ENCODE data around the gene SLIT1. TPM values are rescaled to one million over a fixed set of nuclear protein-coding genes. Genes with fewer than 3 reads are reported as not detected.

Gene SLIT1
- total and polyA plus RNA-seq, 4 experiments from 2014 or later = 0.05 to 0.32 (median 0.28) TPM; not detected in 1

- no peaks in the 10 kb centered on the region for H3K4me1 Mint-ChIP-seq
- POLR2A ChIA-PET (ENCODE audit: partially characterized antibody) = no interaction called here
Measured at GRCh38 chr10:97061423-97061822, 124.3 kb downstream of the SLIT1 start.

GRCh38 chr10:97060441-97061084, 125.2 kb downstream of the SLIT1 start:
- Mint-ChIP-seq H3K36me3 (no peaks in the 10 kb centered on the region), H3K27ac (no peak overlapping the region), H3K4me3 (no peak overlapping the region), H3K27me3 (peaks cover 0 to 4% of the 10 kb centered on the region in 2 donors), H3K9me3 (peaks cover 0 to 2% (median 0%) of the 10 kb centered on the region in 8 donors), H3K4me1 (no peaks in the 10 kb centered on the region)
- Histone ChIP-seq H3K27ac (ENCODE audit: low read depth, low read length) (no peak overlapping the region), H3K36me3 (ENCODE audit: insufficient read depth, low read length) (no peaks in the 10 kb centered on the region), H3K9me3 (ENCODE audit: control insufficient read depth in 1 of 2, low read length in 2 of 2) (no peaks in the 10 kb centered on the region), H3K4me3 (ENCODE audit: low read length in 2 of 2) (no peak overlapping the region), H3K27me3 (ENCODE audit: insufficient read depth, low read length) (no peaks in the 10 kb centered on the region), H3K4me1 (ENCODE audit: insufficient read depth, low read length) (no peaks in the 10 kb centered on the region)
- POLR2A ChIA-PET (ENCODE audit: partially characterized antibody) = no interaction called here
- CTCF ChIA-PET (ENCODE audit: partially characterized antibody) = interaction anchor here (1.5 to 2.4 kb wide), 2 partner anchors 12 to 56 kb away, joined by 3 to 10 read pairs; no protein-coding TSS in a partner anchor
- DNase-seq = no peak
- intact Hi-C loops (cut with micrococcal nuclease) = no loop called here

More at GRCh38 chr10:97061423-97061822, 124.3 kb downstream of the SLIT1 start:
- H3K4me3 ChIP-seq (ENCODE audit: low read length in 2 of 2) = no peak overlapping the region
- Mint-ChIP-seq H3K27me3 (peaks cover 0 to 5% of the 10 kb centered on the region in 2 donors), H3K36me3 (no peaks in the 10 kb centered on the region), H3K9me3 (peaks cover 0 to 2% (median 0%) of the 10 kb centered on the region in 8 donors), H3K4me3 (no peak overlapping the region), H3K27ac (no peak overlapping the region)
- no peaks in the 10 kb centered on the region for H3K9me3 ChIP-seq (ENCODE audit: control insufficient read depth in 1 of 2, low read length in 2 of 2)
- CTCF ChIA-PET (ENCODE audit: partially characterized antibody) = interaction anchor here (1.5 to 2.4 kb wide), 2 partner anchors 11 to 55 kb away, joined by 3 to 10 read pairs; no protein-coding TSS in a partner anchor
- DNase-seq = no peak
- intact Hi-C loops (cut with micrococcal nuclease) = no loop called here
- no peaks in the 10 kb centered on the region for H3K36me3 ChIP-seq (ENCODE audit: insufficient read depth, low read length)
- H3K4me1 ChIP-seq (ENCODE audit: insufficient read depth, low read length) = no peaks in the 10 kb centered on the region
- no peak overlapping the region for H3K27ac ChIP-seq (ENCODE audit: low read depth, low read length)
- no peaks in the 10 kb centered on the region for H3K27me3 ChIP-seq (ENCODE audit: insufficient read depth, low read length)

- no peak overlapping the region for H3K4me3 Mint-ChIP-seq
- H3K9me3 ChIP-seq (ENCODE audit: control insufficient read depth in 1 of 2, low read length in 2 of 2) = no peaks in the 10 kb centered on the region
- no peak overlapping the region for H3K27ac Mint-ChIP-seq
- no peaks in the 10 kb centered on the region for H3K4me1 ChIP-seq (ENCODE audit: insufficient read depth, low read length)
- no peaks in the 10 kb centered on the region for H3K27me3 ChIP-seq (ENCODE audit: insufficient read depth, low read length)
- peaks cover 0 to 2% of the 10 kb centered on the region in 2 donors for H3K27me3 Mint-ChIP-seq
- H3K4me3 ChIP-seq (ENCODE audit: low read length in 2 of 2) = no peak overlapping the region
- POLR2A ChIA-PET (ENCODE audit: partially characterized antibody) = no interaction called here
- H3K9me3 Mint-ChIP-seq = peaks cover 0 to 2% (median 0%) of the 10 kb centered on the region in 8 donors
- no peak for DNase-seq
- H3K36me3 ChIP-seq (ENCODE audit: insufficient read depth, low read length) = no peaks in the 10 kb centered on the region
- intact Hi-C loops (cut with micrococcal nuclease) = no loop called here
- no peaks in the 10 kb centered on the region for H3K36me3 Mint-ChIP-seq
- no peaks in the 10 kb centered on the region for H3K4me1 Mint-ChIP-seq
- CTCF ChIA-PET (ENCODE audit: partially characterized antibody) = interaction anchor here (1.1 to 2.4 kb wide), 2 partner anchors 12 to 22 kb away, joined by 4 to 10 read pairs; no protein-coding TSS in a partner anchor
- H3K27ac ChIP-seq (ENCODE audit: low read depth, low read length) = no peak overlapping the region
Measured at GRCh38 chr10:97059872-97060205, 125.9 kb downstream of the SLIT1 start.

- Histone ChIP-seq H3K9me3 (ENCODE audit: control insufficient read depth in 1 of 2, low read length in 2 of 2) (no peaks in the 10 kb centered on the region), H3K27me3 (ENCODE audit: insufficient read depth, low read length) (no peaks in the 10 kb centered on the region), H3K27ac (ENCODE audit: low read depth, low read length) (no peak overlapping the region), H3K4me1 (ENCODE audit: insufficient read depth, low read length) (no peaks in the 10 kb centered on the region), H3K4me3 (ENCODE audit: low read length in 2 of 2) (no peak overlapping the region), H3K36me3 (ENCODE audit: insufficient read depth, low read length) (no peaks in the 10 kb centered on the region)
- Mint-ChIP-seq H3K27ac (no peak overlapping the region), H3K4me1 (no peaks in the 10 kb centered on the region), H3K36me3 (no peaks in the 10 kb centered on the region), H3K4me3 (no peak overlapping the region), H3K27me3 (peaks cover 0 to 2% of the 10 kb centered on the region in 2 donors), H3K9me3 (peaks cover 0 to 2% (median 0%) of the 10 kb centered on the region in 8 donors)
- POLR2A ChIA-PET (ENCODE audit: partially characterized antibody) = no interaction called here
- CTCF ChIA-PET (ENCODE audit: partially characterized antibody) = interaction anchor here (0.9 to 2.4 kb wide), 5 partner anchors 10 to 151 kb away, joined by 3 to 10 read pairs (median 4); no protein-coding TSS in a partner anchor
- intact Hi-C loops (cut with micrococcal nuclease) = no loop called here
- DNase-seq = no peak
Measured at GRCh38 chr10:97059006-97059871, 126.5 kb downstream of the SLIT1 start.

- Mint-ChIP-seq H3K27me3 (no peaks in the 10 kb centered on the region), H3K4me3 (no peak overlapping the region), H3K4me1 (no peaks in the 10 kb centered on the region), H3K36me3 (no peaks in the 10 kb centered on the region), H3K9me3 (peaks cover 0 to 2% (median 0%) of the 10 kb centered on the region in 8 donors), H3K27ac (no peak overlapping the region)
- Histone ChIP-seq H3K4me3 (ENCODE audit: low read length in 2 of 2) (no peak overlapping the region), H3K27ac (ENCODE audit: low read depth, low read length) (no peak overlapping the region), H3K36me3 (ENCODE audit: insufficient read depth, low read length) (no peaks in the 10 kb centered on the region), H3K9me3 (ENCODE audit: control insufficient read depth in 1 of 2, low read length in 2 of 2) (no peaks in the 10 kb centered on the region), H3K4me1 (ENCODE audit: insufficient read depth, low read length) (no peaks in the 10 kb centered on the region), H3K27me3 (ENCODE audit: insufficient read depth, low read length) (no peaks in the 10 kb centered on the region)
- POLR2A ChIA-PET (ENCODE audit: partially characterized antibody) = no interaction called here
- CTCF ChIA-PET (ENCODE audit: partially characterized antibody) = interaction anchor here (0.8 to 2.2 kb wide), 4 partner anchors 11 to 151 kb away, joined by 3 to 9 read pairs (median 3); no protein-coding TSS in a partner anchor
- DNase-seq = no peak
- intact Hi-C loops (cut with micrococcal nuclease) = no loop called here
Measured at GRCh38 chr10:97058521-97058920, 127.2 kb downstream of the SLIT1 start.

DNA sequence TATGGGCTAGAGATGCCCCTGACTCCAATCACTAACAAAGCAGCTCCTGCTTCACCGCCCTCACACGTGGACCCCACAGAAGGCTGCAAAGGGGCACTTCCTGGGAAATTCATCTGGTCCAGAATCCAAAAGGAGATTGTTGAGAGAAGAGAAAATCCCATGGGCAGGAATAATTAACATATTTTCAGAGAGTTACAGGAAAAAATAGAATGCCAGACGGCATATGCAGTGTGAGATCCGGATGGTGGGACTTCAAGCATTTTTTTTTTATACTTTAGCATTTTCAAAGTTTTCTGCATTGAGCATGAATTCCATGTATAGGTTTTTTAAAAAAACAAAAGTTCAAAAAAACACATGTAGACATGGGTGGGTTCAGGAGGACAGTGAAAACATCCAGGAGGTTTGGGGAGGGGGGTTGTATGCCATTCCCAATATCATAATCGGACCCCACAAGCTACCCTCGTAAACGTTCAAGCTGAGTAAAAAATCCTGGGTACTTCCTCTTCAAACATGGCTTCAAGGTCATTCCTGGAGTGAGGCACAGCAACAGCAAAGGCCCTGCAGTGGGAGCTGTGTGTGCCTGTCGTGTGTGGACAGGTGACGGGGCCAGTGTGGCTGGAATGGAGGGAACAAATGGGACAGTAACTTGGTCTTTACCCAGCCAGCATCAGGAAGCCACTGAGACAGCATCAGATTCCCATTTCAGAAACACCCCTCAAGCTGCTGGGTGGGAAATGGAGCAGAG, 128.1 kb downstream of the SLIT1 start:
- no peaks in the 10 kb centered on the region for H3K27me3 Mint-ChIP-seq
- DNase-seq = no peak
- POLR2A ChIA-PET (ENCODE audit: partially characterized antibody) = no interaction called here
- CTCF ChIA-PET (ENCODE audit: partially characterized antibody) = interaction anchor here (0.6 to 2.2 kb wide), 7 partner anchors 11 to 177 kb away, joined by 3 to 9 read pairs (median 3); no protein-coding TSS in a partner anchor
- intact Hi-C loops (cut with micrococcal nuclease) = no loop called here
- no peaks in the 10 kb centered on the region for H3K36me3 Mint-ChIP-seq
- Histone ChIP-seq H3K4me1 (ENCODE audit: insufficient read depth, low read length) (no peaks in the 10 kb centered on the region), H3K9me3 (ENCODE audit: control insufficient read depth in 1 of 2, low read length in 2 of 2) (no peaks in the 10 kb centered on the region), H3K27ac (ENCODE audit: low read depth, low read length) (no peak overlapping the region), H3K27me3 (ENCODE audit: insufficient read depth, low read length) (no peaks in the 10 kb centered on the region), H3K36me3 (ENCODE audit: insufficient read depth, low read length) (no peaks in the 10 kb centered on the region), H3K4me3 (ENCODE audit: low read length in 2 of 2) (no peak overlapping the region)
- H3K9me3 Mint-ChIP-seq = peaks cover 0 to 2% (median 0%) of the 10 kb centered on the region in 8 donors
- H3K27ac Mint-ChIP-seq = no peak overlapping the region
- no peak overlapping the region for H3K4me3 Mint-ChIP-seq
- H3K4me1 Mint-ChIP-seq = no peaks in the 10 kb centered on the region

Measured in CD4-positive, alpha-beta memory T cell (primary cell).